H1 (cell line): ENCODE data around the gene DEXI. TPM values are rescaled to one million over a fixed set of nuclear protein-coding genes. Genes with fewer than 3 reads are reported as not detected.

Source experiments
- HDAC2 ChIP-seq, 2 experiments: fragments of 300-600 bp in 1 of 2; sonication (generic) in 1 of 2; IDR thresholded peaks; 2 replicates each; pipeline ENCODE4 v1.6.1; 2011 to 2012; ENCODE audit warnings: low read depth in 2 of 2, low read length in 2 of 2, mild to moderate bottlenecking in 2 of 2, moderate library complexity in 2 of 2, borderline replicate concordance in 1 of 2, inconsistent platforms in 1 of 2
- polyA plus RNA-seq, 7 experiments: library from polyadenylated mRNA; depleted of rRNA in 3 of 7; stranded (reverse) in 5 of 7; unstranded in 2 of 7; fragments of >200 nt in 5 of 7; fragments of 200-250 nt in 2 of 7; gene quantifications; 1 replicate in 5 of 7; 2 replicates in 1 of 7; 4 replicates in 1 of 7; pipeline versions ENCODE4 v1.2.1 to v1.2.3, GENCODE V29; 2011 to 2013; ENCODE audit warnings: missing spikeins in 2 of 7, mixed read lengths in 2 of 7
- total RNA-seq: library from RNA; stranded (reverse); fragmentation: NEBNext Ultra II Directional; extraction: Animal tissue kit (Norgen Biotek cat#: 25700); gene quantifications from 2 replicates; pipeline ENCODE4 v1.2.1, GENCODE V29; 2021

The DEXI gene
- total and polyA plus RNA-seq, 2 of the 8 experiments (the other 6 are each of a cell fraction or from before 2014, with no cell fraction given), result 39.5 to 47.3 TPM

DNA sequence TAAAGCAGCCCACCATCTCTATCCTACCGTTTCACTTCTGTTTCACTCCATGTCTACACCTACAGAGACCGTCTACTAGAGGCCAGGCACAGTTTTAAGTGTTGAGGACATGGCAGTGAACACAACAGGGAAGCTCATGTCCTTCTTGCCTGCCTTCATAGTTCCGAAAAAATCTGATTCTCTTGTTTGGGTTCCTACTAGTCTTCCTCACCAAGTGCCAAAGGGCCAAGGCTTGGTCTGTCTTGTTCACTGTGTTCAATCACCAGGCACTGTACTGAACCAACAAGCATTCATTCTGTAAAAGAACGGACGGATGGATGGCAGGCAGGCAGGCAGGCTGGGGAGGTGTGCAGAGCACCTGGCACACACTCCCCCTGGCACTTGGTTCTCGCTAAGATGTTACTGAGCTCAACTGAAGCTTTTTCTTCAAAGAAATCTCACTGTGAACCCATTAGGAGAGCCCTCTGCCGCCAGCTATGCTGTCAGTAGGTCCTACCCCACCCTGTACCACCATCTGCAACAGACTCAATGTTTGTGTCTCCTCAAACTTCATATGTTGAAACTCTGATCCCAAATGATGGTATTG, 2.5 kb downstream of the DEXI start (continued):
- TF ChIP-seq HDAC2 (IDR thresholded peaks at IDR 0.05; ENCODE audit: borderline replicate concordance in 1 of 2, low read depth in 2 of 2, low read length in 2 of 2), result no peak
